Esophagus muscularis mucosa (tissue), 4 donors: ENCODE results near the gene APOC4.

Experiments used
- EP300 ChIP-seq: sonication (generic); formaldehyde crosslinking; IDR thresholded peaks from one replicate; pipeline ENCODE4 v1.6.1; 2017; ENCODE audit warnings: antibody characterized with exemption
- POLR2A ChIP-seq: fragments of 450-650 bp; IDR thresholded peaks from one replicate; pipeline ENCODE4 v1.6.1; 2017; ENCODE audit warnings: antibody characterized with exemption, moderate library complexity, mild to moderate bottlenecking, low read depth
- POLR2AphosphoS5 ChIP-seq, 2 donors: sonication (generic); formaldehyde crosslinking; IDR thresholded peaks; one replicate each; pipeline ENCODE4 v1.6.1; 2017; ENCODE audit warnings: antibody characterized with exemption in 2 of 2
- TF ChIP-seq, protein P1 (sequence below), 3 experiments: fragments of 200-600 bp in 2 of 3; fragments of 450-650 bp in 1 of 3; sonication (generic) in 2 of 3; IDR thresholded peaks; one replicate each; pipeline ENCODE4 v1.5.1; 2017 to 2019; ENCODE audit warnings: antibody characterized with exemption in 3 of 3, mild to moderate bottlenecking in 2 of 3, moderate library complexity in 1 of 3

DNA sequence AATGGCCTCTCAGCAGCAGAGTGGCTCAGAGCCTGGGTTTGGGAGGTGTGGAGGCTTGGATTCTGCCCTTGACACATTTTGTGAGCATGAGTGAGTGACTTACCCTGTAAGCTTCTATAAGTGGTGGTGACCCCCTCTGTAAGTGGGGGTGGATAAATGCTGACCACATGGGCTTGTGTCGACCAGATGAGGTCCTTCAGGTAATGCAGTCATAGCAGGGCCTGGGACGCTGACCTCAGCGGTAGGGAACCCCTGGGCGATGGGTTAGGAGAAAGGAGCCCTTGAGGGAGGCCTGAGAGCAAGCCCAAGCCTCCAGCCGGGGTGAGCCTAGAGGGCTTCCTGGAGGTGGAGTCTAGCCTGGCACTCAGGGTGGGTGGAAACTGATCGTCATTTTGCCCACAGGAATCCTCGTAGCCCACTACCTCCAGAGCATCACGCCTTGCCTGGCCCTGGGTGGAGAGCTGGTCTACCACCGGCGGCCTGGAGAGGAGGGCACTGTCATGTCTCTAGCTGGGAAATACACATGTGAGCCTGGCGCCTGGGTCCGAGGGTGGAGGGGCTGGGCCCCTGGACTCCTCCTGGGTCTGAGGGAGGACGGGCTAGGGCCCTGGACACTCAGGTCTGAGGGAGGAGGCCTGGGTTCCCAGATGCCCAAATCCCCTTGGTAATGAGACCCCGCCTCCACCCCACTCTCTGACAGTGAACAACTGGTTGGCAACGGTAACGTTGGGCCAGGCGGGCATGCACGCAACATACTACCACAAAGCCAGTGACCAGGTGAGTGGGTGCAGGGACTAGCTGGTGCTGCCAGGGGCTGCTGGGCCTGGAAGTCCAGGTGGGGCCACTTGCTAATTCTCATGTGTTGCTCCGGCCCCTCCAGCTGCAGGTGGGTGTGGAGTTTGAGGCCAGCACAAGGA, 41.5 kb upstream of the APOC4 start:
- TF ChIP-seq POLR2AphosphoS5 (IDR thresholded peaks at IDR 0.05) (no peak), EP300 (no peak), POLR2A (no peak)
- TF ChIP-seq, protein P1, sequence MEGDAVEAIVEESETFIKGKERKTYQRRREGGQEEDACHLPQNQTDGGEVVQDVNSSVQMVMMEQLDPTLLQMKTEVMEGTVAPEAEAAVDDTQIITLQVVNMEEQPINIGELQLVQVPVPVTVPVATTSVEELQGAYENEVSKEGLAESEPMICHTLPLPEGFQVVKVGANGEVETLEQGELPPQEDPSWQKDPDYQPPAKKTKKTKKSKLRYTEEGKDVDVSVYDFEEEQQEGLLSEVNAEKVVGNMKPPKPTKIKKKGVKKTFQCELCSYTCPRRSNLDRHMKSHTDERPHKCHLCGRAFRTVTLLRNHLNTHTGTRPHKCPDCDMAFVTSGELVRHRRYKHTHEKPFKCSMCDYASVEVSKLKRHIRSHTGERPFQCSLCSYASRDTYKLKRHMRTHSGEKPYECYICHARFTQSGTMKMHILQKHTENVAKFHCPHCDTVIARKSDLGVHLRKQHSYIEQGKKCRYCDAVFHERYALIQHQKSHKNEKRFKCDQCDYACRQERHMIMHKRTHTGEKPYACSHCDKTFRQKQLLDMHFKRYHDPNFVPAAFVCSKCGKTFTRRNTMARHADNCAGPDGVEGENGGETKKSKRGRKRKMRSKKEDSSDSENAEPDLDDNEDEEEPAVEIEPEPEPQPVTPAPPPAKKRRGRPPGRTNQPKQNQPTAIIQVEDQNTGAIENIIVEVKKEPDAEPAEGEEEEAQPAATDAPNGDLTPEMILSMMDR (IDR thresholded peaks at IDR 0.05) = no peak
